Smooth muscle cell of the coronary artery (primary cell): Measurements from ENCODE around the gene PTPN1. TPM values are rescaled to one million over a fixed set of nuclear protein-coding genes. Genes with fewer than 3 reads are reported as not detected.

ENCODE experiments used
- total RNA-seq: library from RNA; depleted of rRNA; stranded (reverse); fragments of >200 nt; gene quantifications from 2 replicates; pipeline ENCODE4 v1.2.3, GENCODE V29; 2014; ENCODE audit warnings: low replicate concordance

Gene PTPN1
- 15.4 and 25.4 TPM in 2 replicates for total RNA-seq

GRCh38 chr20:50509923-50510705 is at the start of gene PTPN1:
PTPN1 (plus strand) TSS chr20:50510383; CDS start chr20:50510528, 145 bp downstream.

Other genes with a start within 250 kb of the PTPN1 start
- 1.1 and 23.1 TPM in 2 replicates for gene RIPOR3, start 181.2 kb downstream of the PTPN1 start, total RNA-seq
- gene PARD6B, start 221.2 kb downstream of the PTPN1 start, total RNA-seq, result 0.23 and 1.7 TPM in 2 replicates